Loucy (cell line): Measurements from ENCODE around the gene LDB3.

Source experiments
- CTCF ChIP-seq: fragments of 200-600 bp; sonication (generic); conservative IDR thresholded peaks from 2 replicates; pipeline ENCODE4 v1.5.1; 2014; ENCODE audit warnings: mild to moderate bottlenecking, antibody characterized with exemption, low read length
- EZH2phosphoT487 ChIP-seq: fragments of 200-600 bp; IDR thresholded peaks from 2 replicates; pipeline ENCODE4 v1.6.1; 2018; ENCODE audit warnings: antibody characterized with exemption, mild to moderate bottlenecking, moderate library complexity, borderline replicate concordance

DNA sequence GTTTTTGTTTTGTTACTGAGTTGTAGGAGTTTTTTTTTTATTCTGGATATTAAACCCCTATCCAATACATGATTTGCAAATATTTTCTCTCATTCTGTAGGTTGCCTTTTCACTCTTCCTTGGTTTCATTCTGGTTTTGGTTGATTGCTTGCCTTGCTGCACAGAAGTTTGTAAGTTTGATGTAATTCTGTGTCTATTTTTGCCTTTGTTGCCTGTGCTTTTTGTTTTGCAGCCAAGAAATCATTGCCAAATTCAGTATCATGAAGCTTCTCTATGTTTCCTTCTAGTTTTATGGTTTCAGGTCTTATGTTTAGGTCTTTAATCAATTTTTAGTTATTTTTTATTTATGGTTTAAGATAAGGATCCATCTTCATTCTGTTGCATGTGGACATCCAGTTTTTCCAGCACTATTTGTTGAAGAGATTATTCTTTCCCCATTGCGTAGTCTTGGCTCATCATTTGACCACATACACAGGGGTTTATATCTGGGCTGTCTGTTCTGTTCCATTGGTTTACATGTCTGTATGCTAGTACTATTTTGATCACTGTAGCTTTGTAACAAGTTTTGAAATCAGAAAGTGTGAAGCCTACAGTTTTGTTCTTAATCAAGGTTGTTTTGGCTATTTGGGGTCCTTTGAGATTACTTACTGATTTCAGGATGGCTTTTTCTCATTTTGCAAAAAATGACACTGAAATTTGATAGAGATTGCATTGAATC is 114.5 kb downstream of the LDB3 start:
- TF ChIP-seq CTCF (no peak), EZH2phosphoT487 (no peak)
